Measurements from ENCODE around the gene HOXB5.

The HOXB5 gene

DNA sequence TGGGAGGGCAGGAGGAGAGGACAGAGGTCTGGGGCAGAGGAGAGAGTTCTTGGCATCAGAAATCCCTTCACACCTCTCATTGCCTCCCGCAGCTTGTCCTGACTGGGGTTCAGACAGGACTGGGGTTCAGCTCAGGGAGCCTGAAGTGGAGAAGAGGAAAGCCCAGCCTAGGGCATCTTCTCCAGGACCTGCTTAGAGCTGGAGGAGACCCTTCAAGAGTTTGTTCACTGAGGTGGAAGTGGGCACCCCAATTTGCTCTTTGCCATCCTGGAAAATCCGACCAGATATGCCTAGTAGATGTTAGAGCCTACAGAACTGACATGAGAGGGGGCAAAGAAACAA is 5.5 kb downstream of the HOXB5 start:
- DNase-seq (no peak), ATAC-seq (ENCODE audit: insufficient read depth, low read depth) (no peak)
- no peak overlapping the region for H3K9ac ChIP-seq (ENCODE audit: low read depth, low read length)
- no peak overlapping the region for H3K4me3 ChIP-seq (ENCODE audit: low read depth in 1 of 2, low read length in 2 of 2)
- TF ChIP-seq EZH2 (IDR thresholded peaks at IDR 0.05; ENCODE audit: borderline replicate concordance, low read depth, low read length, severe bottlenecking): no peak
- TF ChIP-seq, protein P1, sequence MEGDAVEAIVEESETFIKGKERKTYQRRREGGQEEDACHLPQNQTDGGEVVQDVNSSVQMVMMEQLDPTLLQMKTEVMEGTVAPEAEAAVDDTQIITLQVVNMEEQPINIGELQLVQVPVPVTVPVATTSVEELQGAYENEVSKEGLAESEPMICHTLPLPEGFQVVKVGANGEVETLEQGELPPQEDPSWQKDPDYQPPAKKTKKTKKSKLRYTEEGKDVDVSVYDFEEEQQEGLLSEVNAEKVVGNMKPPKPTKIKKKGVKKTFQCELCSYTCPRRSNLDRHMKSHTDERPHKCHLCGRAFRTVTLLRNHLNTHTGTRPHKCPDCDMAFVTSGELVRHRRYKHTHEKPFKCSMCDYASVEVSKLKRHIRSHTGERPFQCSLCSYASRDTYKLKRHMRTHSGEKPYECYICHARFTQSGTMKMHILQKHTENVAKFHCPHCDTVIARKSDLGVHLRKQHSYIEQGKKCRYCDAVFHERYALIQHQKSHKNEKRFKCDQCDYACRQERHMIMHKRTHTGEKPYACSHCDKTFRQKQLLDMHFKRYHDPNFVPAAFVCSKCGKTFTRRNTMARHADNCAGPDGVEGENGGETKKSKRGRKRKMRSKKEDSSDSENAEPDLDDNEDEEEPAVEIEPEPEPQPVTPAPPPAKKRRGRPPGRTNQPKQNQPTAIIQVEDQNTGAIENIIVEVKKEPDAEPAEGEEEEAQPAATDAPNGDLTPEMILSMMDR (IDR thresholded peaks at IDR 0.05; ENCODE audit: borderline replicate concordance, extremely low read depth, low read length, poor library complexity, severe bottlenecking): no peak
- H3K4me2 ChIP-seq (ENCODE audit: insufficient read depth, low read length): no peak overlapping the region
- no peak overlapping the region for H2AFZ ChIP-seq (ENCODE audit: low read depth, low read length)
- no peaks in the 10 kb centered on the region for H3K9me3 ChIP-seq (ENCODE audit: insufficient read depth, low read length, severe bottlenecking)
- peaks cover 6% of the 10 kb centered on the region; the same call in 1 of the 2 replicates for H3K4me1 ChIP-seq (ENCODE audit: insufficient read depth, low read length)
- H3K79me2 ChIP-seq (ENCODE audit: insufficient read depth, low read length): no peaks in the 10 kb centered on the region
- H3K36me3 ChIP-seq (ENCODE audit: insufficient read depth, low read length): no peaks in the 10 kb centered on the region
- H3K27ac ChIP-seq (ENCODE audit: low read length): no peak overlapping the region
- no peaks in the 10 kb centered on the region; the same call in 1 of the 2 replicates for H4K20me1 ChIP-seq (ENCODE audit: insufficient read depth, low read length)
- peaks cover 37% of the 10 kb centered on the region for H3K27me3 ChIP-seq (ENCODE audit: insufficient read depth, low read length, poor library complexity)

DNA sequence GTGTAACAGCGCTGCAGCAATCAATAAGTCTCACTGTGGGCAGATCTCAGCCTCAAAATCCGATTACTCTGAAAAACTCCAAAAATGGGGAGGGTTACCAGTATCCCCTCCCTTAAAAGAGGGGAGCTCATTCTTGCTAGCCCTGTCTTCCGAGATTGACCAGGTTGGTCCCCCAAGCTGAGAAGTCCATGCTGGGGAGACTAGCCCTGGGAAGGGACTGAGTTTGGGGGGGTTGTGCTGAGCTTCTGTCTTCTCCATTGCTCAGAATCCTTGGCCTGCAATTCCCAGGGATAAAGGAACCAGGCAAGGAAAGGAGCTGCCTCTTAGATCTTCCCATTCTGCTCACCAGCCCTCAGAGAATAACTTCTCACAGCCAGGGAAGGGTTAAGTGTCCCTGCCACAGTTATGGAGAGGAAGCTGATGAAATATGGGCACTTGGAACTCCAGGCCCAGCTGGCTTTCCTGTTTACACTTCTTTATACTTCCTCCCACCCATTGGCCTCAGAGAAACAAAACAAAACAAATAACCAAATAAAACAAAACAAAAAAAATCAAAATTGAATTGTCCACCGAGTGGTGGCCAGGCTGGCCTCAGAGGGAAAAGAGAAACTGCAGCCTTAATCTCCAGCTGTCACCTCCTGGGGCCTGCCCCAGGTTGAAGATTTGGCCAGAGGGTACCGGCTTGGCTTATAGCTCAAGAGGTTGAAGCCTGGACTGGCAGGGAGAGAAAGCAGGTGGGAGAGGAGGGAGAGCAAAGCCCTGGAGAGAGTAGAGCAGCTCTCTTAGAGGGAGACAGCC is 6.1 kb downstream of the HOXB5 start:
- DNase-seq (no peak), ATAC-seq (ENCODE audit: insufficient read depth, low read depth) (no peak)
- Histone ChIP-seq H3K4me3 (ENCODE audit: low read depth in 1 of 2, low read length in 2 of 2) (no peak overlapping the region), H3K9me3 (ENCODE audit: insufficient read depth, low read length, severe bottlenecking) (no peaks in the 10 kb centered on the region), H3K27me3 (ENCODE audit: insufficient read depth, low read length, poor library complexity) (peaks cover 37% of the 10 kb centered on the region), H3K79me2 (ENCODE audit: insufficient read depth, low read length) (no peaks in the 10 kb centered on the region), H3K9ac (ENCODE audit: low read depth, low read length) (no peak overlapping the region), H3K4me2 (ENCODE audit: insufficient read depth, low read length) (no peak overlapping the region), H2AFZ (ENCODE audit: low read depth, low read length) (no peak overlapping the region), H3K36me3 (ENCODE audit: insufficient read depth, low read length) (no peaks in the 10 kb centered on the region), H3K4me1 (ENCODE audit: insufficient read depth, low read length) (peaks cover 6% of the 10 kb centered on the region; the same call in 1 of the 2 replicates), H3K27ac (ENCODE audit: low read length) (no peak overlapping the region), H4K20me1 (ENCODE audit: insufficient read depth, low read length) (no peaks in the 10 kb centered on the region; the same call in 1 of the 2 replicates)
- TF ChIP-seq EZH2 (IDR thresholded peaks at IDR 0.05; ENCODE audit: borderline replicate concordance, low read depth, low read length, severe bottlenecking): no peak
- TF ChIP-seq, protein P1 (IDR thresholded peaks at IDR 0.05; ENCODE audit: borderline replicate concordance, extremely low read depth, low read length, poor library complexity, severe bottlenecking): no peak

DNA sequence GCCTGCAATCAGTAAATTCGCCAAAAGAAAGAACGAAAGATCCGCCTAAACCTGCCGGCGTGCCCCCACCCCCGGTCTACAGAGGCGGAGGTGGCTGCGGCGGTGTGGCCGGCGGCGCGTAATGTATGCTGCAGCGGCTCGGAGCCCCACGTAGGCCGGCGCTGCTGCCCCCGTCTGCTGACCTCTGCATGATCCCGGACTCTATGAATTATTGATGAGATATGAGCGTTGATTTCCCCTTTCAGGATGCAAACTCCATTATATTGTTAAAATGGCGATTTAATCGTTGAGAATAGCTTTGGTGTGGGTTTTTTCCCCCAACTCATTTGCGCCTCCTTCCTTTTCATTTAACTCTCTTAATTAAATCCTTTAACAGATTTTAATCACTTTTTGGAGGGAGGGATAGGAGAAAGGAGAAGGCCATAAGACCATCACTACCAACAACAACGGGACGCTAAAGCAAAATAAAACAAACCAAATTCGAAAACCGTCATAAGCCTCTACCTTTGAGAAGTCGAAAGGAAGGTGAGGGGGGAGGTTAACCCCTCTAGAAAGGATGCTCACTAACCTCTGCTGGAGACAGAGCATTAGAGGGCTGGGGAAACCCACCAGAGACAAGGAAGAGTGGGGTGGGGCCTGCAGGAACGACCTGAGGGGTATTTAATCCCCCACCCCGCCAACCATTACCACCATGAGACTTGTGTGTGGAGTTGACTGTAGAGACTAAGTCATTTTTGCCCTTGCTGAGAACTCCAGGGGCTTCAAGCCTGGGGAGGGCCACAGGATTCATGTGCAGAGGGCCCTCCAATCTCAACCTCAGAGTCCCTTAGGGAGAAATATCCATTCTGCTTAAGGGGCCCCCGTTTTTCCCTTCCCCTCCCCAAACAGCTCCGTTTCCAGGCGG is 7.0 kb downstream of the HOXB5 start:
- Histone ChIP-seq H3K36me3 (ENCODE audit: insufficient read depth, low read length) (no peaks in the 10 kb centered on the region), H3K27me3 (ENCODE audit: insufficient read depth, low read length, poor library complexity) (peaks cover 37% of the 10 kb centered on the region), H3K79me2 (ENCODE audit: insufficient read depth, low read length) (no peaks in the 10 kb centered on the region), H2AFZ (ENCODE audit: low read depth, low read length) (no peak overlapping the region), H3K27ac (ENCODE audit: low read length) (no peak overlapping the region), H3K4me2 (ENCODE audit: insufficient read depth, low read length) (no peak overlapping the region), H3K9ac (ENCODE audit: low read depth, low read length) (no peak overlapping the region), H3K4me1 (ENCODE audit: insufficient read depth, low read length) (peaks cover 6% of the 10 kb centered on the region; the same call in 1 of the 2 replicates), H3K4me3 (ENCODE audit: low read depth in 1 of 2, low read length in 2 of 2) (no peak overlapping the region), H3K9me3 (ENCODE audit: insufficient read depth, low read length, severe bottlenecking) (no peaks in the 10 kb centered on the region), H4K20me1 (ENCODE audit: insufficient read depth, low read length) (no peaks in the 10 kb centered on the region; the same call in 1 of the 2 replicates)
- ATAC-seq (ENCODE audit: insufficient read depth, low read depth) (no peak), DNase-seq (no peak)
- TF ChIP-seq, protein P1 (IDR thresholded peaks at IDR 0.05; ENCODE audit: borderline replicate concordance, extremely low read depth, low read length, poor library complexity, severe bottlenecking): no peak
- TF ChIP-seq EZH2 (IDR thresholded peaks at IDR 0.05; ENCODE audit: borderline replicate concordance, low read depth, low read length, severe bottlenecking): no peak

Measured in DND-41 (cell line).